GM19238 (cell line): Measurements from ENCODE around the gene CCDC187.
A peak's percentile ranks its signal among the peaks of the same experiment; 100 is the strongest.
"Not testable (repeated sequence)": the region's sequence is repeated elsewhere in the genome, so short reads cannot be mapped to it uniquely, and the experiment has no call there.

Source experiments
- DNase-seq: peaks from one replicate; pipeline ENCODE4 v3.0.0; 2011; ENCODE audit warnings: low spot score; ENCODE audit not compliant: insufficient read length

Gene CCDC187

DNA sequence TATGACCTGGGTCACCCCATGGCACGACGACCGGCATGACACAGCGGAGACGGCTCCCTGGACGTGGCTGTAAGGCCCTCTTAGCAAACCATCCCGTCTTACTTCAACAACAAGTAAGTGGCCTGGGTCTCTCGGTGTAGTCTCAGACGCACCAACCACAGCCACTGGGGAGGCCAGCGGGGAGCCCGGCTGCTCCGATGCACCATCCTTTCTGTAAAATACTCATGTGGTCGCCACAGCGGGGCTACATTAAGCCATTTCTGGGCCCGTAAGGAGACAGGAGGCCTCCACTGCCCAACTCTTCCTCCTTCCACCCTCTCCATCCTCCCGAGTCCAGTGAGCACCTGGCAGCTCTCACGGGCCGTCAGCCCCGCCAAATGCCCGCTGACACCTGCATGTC, 63.0 kb downstream of the CCDC187 start:
- DNase-seq: no peak

DNA sequence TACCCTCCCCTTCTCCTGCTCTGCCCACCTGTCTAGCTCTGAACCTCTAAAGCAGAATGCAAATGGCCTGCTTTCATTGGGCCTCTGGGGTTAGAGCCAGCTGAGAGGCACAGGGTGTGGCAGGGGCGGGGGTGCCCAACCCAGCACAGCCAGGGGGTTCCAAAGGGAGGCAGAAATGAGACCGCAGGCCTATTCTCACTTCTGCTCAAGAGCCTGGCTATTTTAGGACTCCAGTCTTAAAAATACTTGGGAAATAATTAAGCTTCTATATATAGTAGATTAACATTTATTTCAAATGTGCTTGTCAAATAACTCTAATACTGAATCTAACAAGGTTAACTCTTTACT, 63.9 kb downstream of the CCDC187 start:
- peak; percentile 45 for DNase-seq

DNA sequence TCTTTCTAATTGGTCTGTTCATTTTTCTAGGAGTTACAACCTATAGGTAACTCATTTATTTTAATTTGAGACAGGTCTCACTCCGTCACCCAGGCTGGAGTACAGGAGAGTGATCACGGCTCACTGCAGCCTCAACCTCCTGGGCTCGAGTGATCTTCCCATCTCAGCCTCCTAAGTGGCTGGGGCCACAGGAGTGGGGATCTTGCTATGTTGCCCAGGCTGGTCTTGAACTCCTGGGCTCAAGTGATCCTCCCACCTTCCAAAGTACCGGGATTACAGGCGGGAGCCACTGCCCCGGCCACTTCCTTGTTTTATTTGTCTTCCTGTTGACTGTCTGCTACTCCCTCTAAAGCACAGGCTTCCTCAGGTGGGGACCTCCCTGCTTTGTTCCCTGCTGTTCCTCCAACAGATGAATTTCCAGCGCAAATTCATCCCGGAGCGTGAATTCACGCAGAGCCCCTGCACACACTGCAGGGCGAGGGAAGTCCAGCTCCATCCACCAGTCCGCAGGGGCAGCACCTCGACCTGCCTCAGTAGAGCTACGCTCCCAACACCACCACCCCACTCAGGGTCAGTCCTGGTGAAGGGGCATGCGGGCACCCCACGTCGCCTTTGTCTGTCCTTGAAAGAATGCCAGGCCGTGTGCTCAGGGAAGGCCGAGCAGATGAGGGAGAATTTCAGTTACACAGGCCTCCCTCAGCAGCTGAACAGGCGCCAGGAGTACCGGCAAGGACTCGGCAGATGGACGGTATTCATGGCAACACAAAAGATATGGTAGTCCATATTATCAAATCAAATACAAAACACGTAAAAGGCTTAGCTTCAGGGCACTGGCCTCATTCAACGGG, 64.5 kb downstream of the CCDC187 start:
- no peak for DNase-seq

DNA sequence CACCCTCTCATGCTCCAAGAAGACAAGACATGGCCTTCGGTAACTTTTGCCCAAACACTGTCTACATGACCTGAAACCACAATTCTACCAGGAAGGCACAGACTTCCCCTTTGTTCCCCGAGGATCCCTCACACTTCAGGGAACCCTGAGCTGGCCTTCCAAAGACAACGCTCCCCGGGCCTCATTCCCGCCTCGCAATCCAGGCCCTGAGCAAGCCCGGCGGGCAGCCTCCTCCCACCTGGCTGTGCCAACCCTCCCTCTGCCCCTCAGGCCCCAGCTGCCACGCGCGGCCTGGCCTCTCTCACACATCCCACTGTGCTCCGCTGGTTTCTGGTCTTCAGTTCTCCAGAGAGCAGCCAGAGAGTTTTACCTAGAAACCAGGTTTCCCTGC, 65.6 kb downstream of the CCDC187 start:
- no peak for DNase-seq

DNA sequence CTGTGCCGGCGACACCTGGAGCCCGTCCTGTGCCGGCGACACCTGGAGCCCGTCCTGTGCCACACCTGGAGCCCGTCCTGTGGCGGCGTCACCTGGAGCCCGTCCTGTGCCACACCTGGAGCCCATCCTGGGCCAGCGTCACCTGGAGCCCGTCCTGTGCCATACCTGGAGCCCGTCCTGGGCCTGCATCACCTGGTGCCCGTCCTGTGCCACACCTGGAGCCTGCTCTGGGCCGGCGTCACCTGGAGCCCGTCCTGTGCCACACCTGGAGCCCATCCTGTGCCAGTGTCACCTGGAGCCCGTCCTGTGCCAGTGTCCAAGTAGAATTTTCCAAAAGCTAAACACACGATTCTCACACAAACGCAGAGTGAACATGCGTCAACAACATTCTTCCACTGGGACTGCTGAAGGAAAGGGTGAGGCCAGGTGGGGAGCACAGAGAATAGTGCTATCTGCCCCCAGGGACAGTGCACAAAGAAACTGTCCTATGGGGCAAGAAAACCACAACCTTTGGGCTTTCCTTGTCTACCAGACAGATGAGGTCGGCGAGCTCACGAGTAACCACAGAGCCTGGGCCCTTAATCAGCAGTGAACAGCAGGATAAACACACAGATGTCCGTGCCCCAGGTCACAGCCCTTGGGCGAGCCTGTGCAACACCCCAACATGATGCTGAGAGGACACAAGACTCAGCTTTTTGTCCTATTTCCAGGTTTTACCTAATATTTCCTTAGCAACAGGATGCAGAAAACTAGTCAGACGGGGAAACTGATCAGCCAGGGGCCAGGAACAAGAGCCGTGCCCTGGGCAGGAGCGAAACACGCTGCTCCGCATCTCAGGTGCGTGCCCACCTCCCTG, 66.2 kb downstream of the CCDC187 start:
- no peak for DNase-seq

DNA sequence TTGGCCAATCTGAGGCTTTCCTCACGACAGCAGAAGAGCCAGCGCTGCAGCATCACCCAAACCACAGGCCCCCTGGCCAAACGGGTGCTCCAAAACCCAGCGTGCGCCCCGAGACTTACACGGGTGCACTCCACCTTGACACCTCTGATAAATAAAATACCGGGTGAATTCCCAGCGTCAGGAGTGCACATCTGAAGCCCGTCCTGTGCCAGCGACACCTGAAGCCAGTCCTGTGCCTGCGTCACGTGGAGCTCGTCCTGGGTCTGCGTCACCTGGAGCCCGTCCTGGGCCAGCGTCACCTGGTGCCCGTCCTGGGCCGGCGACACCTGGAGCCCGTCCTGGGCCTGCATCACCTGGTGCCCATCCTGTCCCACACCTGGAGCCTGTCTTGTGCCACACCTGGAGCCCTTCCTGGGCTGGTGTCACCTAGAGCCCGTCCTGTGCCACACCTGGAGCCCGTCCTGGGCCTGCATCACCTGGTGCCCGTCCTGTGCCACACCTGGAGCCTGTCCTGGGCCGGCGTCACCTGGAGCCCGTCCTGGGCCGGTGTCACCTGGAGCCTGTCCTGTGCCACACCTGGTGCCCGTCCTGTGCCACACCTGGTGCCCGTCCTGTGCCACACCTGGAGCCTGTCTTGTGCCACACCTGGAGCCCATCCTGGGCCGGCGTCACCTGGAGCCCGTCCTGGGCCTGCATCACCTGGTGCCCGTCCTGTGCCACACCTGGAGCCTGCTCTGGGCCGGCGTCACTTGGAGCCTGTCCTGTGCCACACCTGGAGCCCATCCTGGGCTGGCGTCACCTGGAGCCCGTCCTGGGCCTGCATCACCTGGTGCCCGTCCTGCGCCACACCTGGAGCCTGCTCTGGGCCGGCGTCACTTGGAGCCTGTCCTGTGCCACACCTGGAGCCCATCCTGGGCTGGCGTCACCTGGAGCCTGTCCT, 67.2 kb downstream of the CCDC187 start:
- DNase-seq: not testable (repeated sequence)

DNA sequence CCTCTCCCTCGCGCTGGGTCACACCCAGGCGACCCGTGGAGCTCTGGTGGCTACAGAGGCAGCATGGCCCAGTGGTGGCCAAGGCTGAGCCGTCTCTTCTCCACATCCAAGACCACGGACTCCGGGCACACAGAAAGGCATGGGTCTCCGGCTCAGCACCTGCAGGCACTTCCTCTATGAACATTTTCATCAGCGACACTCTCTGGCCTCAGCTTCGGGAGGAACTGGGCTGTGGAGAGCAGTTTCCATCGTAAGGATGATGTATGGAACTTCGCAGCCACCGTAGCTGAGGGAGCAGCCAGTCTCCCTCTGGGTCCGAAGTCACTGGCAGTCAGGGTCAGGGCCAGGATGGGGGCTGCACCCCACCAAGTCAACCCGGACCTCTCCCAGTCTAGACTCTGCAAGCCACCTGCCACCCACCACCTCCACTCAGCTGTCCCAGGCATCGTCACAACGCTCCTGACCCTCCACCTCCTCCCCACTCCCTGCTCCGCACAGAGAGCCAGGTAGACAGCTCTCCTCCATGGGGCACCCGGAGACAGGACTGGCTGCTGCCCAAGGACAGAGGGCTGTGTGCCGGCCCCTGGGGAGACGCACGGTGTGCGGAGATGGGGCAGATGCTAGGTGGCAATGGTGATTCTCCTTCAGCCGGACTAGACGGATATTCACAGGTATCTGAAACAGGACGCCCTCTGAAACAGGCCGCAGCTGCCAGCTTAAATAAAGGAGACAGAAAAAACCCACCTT, 68.0 kb downstream of the CCDC187 start:
- DNase-seq: no peak

DNA sequence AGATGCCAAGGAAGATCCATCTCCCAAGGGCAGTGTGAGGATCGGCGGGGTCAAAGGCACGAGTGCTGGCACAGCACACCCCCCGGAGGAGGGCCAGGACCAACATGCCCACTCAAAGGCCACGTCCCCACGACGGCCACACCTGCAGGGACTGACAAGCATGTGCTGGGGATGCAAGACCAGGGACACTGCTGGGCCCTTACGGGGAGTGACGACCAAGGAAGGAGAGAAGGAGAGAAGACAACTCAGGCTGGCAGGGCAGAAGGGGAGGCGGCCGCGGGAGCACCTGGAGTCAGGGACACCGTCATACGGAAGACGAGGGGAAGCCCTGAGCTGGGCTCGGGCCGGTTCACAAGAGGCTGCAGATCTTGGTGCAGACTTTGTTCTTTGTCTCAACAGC, 68.7 kb downstream of the CCDC187 start:
- DNase-seq: no peak

DNA sequence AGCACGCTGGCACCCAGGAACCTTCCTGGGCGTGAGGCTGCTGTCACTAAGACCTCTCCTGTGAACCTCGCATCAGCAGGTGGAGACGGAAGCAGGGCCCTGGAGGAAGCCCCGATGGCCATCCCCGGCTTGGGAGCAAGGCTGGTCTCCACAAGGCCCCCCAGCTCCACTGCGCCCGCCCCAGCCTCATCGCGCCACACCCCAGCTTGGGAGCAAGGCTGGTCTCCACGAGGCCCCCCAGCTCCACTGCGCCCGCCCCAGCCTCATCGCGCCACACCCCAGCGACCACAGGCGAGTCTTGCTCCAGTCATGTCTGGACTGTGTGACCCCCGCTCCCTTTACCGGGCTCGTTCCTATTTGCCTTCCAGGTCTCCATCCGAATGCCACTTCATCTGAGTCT, 69.3 kb downstream of the CCDC187 start:
- no peak for DNase-seq

DNA sequence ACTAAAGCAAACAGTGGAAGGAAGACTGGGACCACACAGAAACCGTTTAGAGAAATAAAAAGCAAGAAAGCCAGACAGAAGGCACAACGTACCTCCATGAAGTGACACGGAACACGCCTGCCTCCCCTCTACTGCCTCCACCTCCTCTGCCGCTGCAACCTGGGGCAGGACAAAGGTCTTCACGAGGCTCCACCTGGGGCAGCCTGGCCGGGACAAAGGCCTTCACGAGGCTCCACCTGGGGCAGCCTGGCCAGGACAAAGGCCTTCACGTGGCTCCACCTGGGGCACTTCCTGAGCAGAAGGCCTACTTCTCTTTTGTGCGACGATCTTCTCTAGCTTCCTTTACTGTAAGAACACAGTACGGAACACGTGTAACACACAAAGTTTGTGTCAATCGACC, 70.0 kb downstream of the CCDC187 start:
- no peak for DNase-seq

DNA sequence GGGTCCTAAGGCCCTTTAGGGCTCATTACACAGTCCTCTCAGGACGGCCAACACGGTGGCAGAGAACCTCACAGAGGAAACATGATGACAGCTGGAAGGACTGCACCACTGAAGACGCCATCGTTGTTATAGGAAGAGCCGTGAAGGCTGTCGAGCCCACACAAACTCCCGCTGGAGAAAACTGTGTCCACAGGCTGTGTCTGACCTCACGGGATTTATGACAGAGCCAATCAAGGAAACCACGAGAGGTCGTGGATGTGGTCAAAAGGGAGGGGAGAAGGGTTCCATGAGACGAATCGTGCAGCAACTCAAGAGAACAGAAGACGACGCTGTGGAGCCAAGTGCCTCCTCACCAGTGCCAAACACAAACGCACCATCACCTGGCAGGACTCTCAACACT, 70.5 kb downstream of the CCDC187 start:
- no peak for DNase-seq

DNA sequence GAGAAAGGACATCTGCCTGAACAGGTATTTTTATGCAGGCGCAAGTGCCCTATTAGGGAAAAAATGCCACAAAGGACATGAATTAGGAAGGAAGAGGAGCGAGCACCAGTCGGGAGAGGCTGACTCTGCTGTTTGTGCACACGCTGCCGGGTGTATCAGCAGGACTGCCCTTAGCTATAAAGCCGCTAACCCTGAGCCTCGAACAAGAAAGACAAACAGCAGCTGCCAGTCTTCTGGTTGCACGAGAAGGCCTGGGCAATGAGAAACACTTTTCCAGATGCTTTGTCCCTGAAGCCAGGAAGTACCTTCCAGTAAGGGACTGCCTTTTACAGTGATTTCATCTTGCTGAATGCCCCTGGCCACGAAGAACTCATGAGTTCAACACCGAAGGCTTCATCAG, 70.9 kb downstream of the CCDC187 start:
- no peak for DNase-seq

DNA sequence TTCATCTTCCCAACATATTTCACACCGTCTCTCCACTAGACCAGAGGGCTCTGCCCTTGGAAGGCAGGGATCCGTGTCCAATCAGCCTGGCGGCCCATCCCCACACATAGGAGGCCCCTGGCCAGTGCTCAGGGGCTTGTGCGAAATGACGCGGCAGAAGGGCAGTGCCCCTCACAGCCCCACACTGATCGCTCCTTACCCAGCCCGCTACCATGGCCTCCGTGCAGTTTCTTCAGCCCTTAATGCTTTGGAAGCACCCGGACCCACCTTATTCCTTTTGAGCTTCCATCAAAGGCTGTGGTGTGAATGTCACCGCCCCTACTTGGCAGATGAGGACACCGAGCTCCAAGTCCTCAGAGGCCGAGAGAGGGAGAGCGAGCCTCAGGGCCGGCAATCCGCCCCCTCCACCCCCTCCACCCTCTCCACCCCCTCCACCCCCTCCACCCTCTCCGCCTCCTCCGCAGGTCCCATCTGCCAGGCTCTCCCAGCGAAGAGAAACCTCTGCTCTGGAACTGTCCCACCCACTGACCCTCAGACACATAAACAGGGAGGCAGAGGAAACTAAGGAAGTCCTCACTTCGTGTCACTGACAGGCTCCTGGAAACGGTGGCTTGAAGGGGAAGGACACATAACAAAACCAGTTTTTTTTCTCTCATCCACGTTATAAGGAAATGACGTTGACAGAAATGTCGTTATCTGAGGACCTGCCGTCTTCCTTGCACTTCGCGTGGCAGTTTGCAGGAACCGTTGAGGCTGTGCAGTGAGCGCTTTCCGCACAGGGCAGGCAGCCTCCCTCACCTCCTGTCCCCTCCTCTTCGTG, 72.2 kb downstream of the CCDC187 start:
- no peak for DNase-seq

DNA sequence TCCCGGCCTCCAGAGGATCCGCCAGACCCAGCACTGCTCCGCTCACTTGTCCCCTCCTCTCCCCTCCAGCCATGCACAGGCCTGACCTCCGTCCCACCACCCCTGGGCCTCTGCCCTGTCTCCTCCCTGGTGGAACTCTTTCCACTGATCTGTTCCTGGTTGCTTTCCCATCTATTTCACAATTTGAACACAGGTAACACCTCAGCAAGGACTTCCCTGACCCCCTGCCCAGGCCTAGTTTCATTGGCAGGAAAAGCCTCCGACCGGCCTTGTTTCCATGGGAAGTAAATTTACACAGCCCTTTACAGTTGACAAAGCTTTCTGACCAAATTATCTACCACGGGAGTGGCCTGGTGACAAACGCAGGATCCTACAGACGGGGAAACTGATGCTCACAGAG, 73.1 kb downstream of the CCDC187 start:
- no peak for DNase-seq

DNA sequence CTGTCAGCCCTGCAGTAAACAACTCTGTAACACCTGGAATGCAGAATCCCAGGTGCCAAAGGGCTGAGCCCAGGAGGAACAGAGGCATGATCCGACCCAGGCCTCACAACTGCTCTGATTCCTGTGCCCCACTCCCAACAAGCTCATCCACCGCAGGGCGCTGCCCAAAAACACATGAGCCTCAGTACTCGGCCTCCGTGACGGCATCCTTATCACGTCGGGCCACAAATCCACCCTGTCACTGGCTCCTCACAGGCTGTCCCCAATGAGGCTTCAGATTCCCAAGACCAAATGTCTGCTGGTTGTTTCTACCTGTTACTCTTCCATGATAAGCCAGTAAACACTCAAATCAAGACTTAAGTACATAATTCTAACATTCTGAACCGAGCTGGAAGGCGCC, 73.5 kb downstream of the CCDC187 start:
- DNase-seq: no peak

DNA sequence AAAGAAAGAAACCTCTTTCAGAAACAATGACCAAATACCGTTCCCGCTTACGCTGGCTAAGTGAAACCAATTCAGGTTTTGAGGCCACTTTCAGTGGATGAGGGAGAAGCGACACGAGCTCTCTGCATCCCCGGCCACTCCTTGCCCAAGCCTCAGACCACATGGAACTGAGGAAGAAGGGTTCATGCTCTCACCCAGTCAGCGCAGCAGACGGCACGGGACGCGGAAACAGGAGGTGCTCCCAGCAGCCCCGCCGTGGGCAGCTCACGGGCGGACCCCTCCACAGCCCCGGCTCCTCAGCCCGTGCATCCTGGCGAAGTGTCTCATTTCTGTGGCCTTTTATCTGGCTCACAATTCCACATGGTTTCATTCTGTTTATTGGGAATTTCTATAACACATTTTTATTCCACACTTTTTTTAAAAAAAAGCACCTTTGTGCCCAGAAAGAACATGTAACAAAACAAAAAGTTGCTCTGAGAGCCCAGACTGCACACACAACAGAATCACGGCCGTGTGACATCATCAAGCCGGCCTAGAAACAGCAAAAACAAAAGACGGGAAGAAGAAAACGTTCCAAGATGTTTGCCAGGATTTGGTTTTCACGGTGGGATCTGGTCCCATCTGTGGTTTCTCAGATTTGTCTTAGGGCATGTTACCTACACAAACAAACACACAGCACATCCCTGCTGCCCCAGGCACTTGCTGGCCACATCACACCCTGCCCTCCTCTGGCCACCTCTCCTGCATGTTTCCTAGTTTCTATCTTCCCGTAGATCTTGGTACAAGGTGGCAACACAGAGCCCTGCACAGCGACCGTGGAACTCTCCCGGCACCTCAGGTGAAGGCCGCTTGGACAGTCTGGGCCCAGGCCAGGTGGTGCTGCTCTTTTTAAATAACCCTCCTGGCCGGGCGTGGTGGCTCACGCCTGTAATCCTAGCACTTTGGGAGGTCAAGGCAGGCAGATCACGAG, 74.5 kb downstream of the CCDC187 start:
- DNase-seq: no peak

DNA sequence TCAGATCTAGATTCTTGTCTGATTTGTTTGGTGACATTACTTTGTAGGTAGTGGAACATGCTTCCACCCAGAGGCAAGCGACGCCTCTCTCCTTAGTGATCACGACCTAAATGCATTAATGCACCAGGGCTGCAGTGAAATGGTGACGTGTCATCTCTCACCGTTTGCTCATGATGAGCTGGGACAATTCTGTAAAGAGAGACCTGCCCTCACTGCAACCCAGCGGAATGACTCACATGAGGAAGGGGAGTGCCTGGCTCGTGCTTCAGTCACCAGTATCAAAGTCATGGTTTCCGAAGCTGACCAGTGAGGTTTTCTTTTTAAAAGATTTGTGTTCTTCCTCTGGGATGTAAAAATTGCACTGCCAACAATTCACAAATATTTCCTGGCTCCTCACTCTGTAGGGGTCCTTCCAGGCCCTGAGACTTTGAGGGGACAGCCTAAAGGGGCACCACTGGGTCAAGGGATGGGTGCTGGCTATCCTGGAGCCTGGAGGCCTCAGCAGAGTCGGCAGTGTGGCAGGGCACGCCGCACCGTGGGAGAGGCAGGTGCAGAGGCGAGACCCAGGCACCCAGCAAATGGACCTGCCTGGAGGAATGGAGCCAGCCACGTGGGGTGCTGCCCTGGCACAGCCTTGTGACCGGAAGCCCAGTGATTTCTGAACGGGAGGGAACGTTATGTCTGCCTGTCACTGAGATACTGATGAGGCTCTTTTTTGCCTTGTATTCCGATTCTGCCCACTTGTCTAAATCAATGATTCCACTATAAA, 75.6 kb downstream of the CCDC187 start:
- no peak for DNase-seq
